Aorta (tissue), 5 donors: Measurements from ENCODE around the gene SLC2A13. TPM values are rescaled to one million over a fixed set of nuclear protein-coding genes. Genes with fewer than 3 reads are reported as not detected.
"Not testable (repeated sequence)": the region's sequence is repeated elsewhere in the genome, so short reads cannot be mapped to it uniquely, and the experiment has no call there.

Experiments
- ATAC-seq: fragments of 200-7000 bp; cut with Tn5 transposase; one replicate; pipeline ENCODE4 v1.9.1; 2022; ENCODE audit warnings: moderate library complexity; ENCODE audit not compliant: low FRiP score
- DNase-seq, 2 donors: peaks; one replicate each; pipeline ENCODE4 v3.0.0-alpha.2; 2020
- H3K27ac ChIP-seq, 2 donors: one replicate each; pipeline ENCODE4 v1.5.1; 2013; ENCODE audit warnings: low read length in 2 of 2, mild to moderate bottlenecking in 2 of 2, moderate library complexity in 2 of 2, control low read depth in 1 of 2, inconsistent platforms in 1 of 2, low read depth in 1 of 2
- H3K27me3 ChIP-seq, 2 donors: one replicate each; pipeline ENCODE4 v1.6.1; 2013; ENCODE audit warnings: control low read depth in 1 of 2, low read length in 1 of 2, mild to moderate bottlenecking in 1 of 2, moderate library complexity in 1 of 2; ENCODE audit not compliant: insufficient read depth in 2 of 2, control insufficient read depth in 1 of 2
- H3K36me3 ChIP-seq, 2 donors: one replicate each; pipeline ENCODE4 v1.6.1; 2013; ENCODE audit warnings: control low read depth in 1 of 2, low read length in 1 of 2, mild to moderate bottlenecking in 1 of 2; ENCODE audit not compliant: insufficient read depth in 2 of 2, control insufficient read depth in 1 of 2
- H3K4me1 ChIP-seq, 2 donors: one replicate each; pipeline ENCODE4 v1.6.1; 2013; ENCODE audit warnings: low read length in 2 of 2, control low read depth in 1 of 2, mild to moderate bottlenecking in 1 of 2, moderate library complexity in 1 of 2; ENCODE audit not compliant: insufficient read depth in 2 of 2, control insufficient read depth in 1 of 2
- H3K4me3 ChIP-seq, 2 donors: one replicate each; pipeline ENCODE4 v1.5.1; 2013; ENCODE audit warnings: low read length in 2 of 2, control low read depth in 1 of 2, mild to moderate bottlenecking in 1 of 2
- H3K9me3 ChIP-seq: one replicate; pipeline ENCODE4 v1.6.1; 2013; ENCODE audit warnings: mild to moderate bottlenecking, low read length; ENCODE audit not compliant: control insufficient read depth
- WGBS, 2 donors: extraction: QIAGEN DNeasy Blood & Tissue Kit; methylation state at CpG; one replicate each; pipeline ENCODE4 v1.1.7; 2013; 5-methylcytosine and 5-hydroxymethylcytosine counted together
- intact Hi-C, 2 donors: fragments of 100-400 bp; cut with DNase I; formaldehyde crosslinking; loops; one replicate each; pipeline versions ENCODE4 v1.14.2 to v1.15.0; 2022
- polyA plus RNA-seq, 2 donors: library from polyadenylated mRNA; stranded (reverse); fragments of 200-250 nt; gene quantifications; one replicate each; pipeline ENCODE4 v1.2.3, GENCODE V29; 2013
- total RNA-seq, 2 donors: library from RNA; stranded (reverse); fragmentation: NEBNext Ultra II Directional; extraction: Animal tissue kit (Norgen Biotek cat#: 25700); gene quantifications; one replicate each; pipeline ENCODE4 v1.2.1, GENCODE V29; 2021
- donor health status: healthy with polysubstance abuse.
- donor health status: Bipolar disorder and iron deficiency.
- donor health status: DM: no; HTN: no; CAD: no.
- donor health status: DM: no; HTN: no; CAD: no.
- donor health status: DM: yes; HTN: yes; CAD: no.

Gene SLC2A13
- total and polyA plus RNA-seq, 4 donors, result 1.1 to 11.4 (median 5.9) TPM

- no peak for ATAC-seq
- intact Hi-C loops, result no loop called here
Measured at GRCh38 chr12:39772821-39773259, 333.0 kb downstream of the SLC2A13 start.

DNA sequence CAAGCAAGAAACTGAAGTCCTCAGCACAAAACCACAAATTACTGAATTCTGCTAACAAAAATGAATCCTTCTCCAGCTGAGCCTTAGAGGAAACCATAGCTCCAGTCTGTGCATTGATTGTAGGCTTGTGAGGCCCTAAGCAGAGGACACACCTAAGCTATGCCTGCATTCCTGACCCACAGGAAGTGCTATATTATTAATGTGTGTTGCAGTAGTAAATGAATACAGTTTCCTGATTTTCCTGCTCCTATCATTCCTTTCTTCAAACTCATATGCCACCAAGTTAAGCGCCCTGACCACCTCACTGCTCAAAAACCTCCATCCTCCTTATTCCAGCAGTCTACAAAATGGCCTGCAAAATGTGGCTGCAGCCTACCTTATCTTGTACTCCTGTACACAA is 334.4 kb downstream of the SLC2A13 start:
- intact Hi-C loops, result no loop called here
- 88 to 100% methylated on average over 1 of the region's 1 CpG for WGBS, 2 donors
- ATAC-seq, result no peak

More at GRCh38 chr12:39772821-39773259, 333.0 kb downstream of the SLC2A13 start:
- Histone ChIP-seq H3K36me3 (no peaks in the 10 kb centered on the region), H3K27me3 (no peaks in the 10 kb centered on the region), H3K4me3 (no peak overlapping the region), H3K9me3 (no peaks in the 10 kb centered on the region), H3K27ac (no peak overlapping the region), H3K4me1 (no peaks in the 10 kb centered on the region)
- WGBS, 2 donors, result 36 to 41% methylated on average over 3 of the region's 3 CpGs
- no peak for DNase-seq

DNA sequence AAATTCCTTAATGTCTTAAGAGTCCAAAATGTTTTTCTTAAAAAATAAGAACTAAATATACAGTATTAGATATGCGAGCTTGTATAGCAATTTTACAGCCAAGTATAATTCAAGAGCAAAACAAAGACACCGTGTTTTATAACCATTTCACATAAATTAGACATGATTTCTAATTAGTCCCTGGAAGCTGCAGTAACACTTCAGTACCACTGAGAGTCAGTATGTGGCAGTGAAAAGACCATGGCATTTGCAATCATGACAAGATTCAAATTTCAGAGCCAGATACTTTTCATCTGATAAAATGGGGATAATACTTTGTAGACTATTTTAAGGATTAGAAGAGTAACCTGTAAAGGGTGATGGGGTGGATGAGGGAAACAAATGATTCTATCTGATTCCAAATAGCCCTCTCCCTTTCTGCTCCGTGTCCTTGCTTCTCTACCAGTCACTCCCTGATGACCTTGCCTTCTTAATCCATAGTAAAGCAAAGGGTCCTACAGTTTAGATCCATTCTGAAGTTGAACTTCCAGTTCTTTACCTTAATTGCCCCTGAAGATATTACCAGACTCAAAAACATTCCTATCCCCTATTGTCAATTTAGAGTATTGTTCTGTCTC is 340.8 kb downstream of the SLC2A13 start:
- ATAC-seq, result no peak
- no peaks in the 10 kb centered on the region for H3K9me3 ChIP-seq
- H3K4me3 ChIP-seq, result no peak overlapping the region
- H3K36me3 ChIP-seq, result peaks cover 0 to 3% of the 10 kb centered on the region in 2 donors
- DNase-seq, result no peak
- 57 to 59% methylated on average over 3 of the region's 3 CpGs for WGBS, 2 donors
- no peak overlapping the region for H3K27ac ChIP-seq
- intact Hi-C loops, result loop anchor here (5.0 kb wide), 2 partner anchors 227 to 342 kb away; partner anchors contain the start of gene SLC2A13 (in 1 of the 2)
- H3K4me1 ChIP-seq, result no peaks in the 10 kb centered on the region
- H3K27me3 ChIP-seq, result no peaks in the 10 kb centered on the region

More for the DNA sequence above, 334.4 kb downstream of the SLC2A13 start:
- no peaks in the 10 kb centered on the region for H3K4me1 ChIP-seq
- H3K27me3 ChIP-seq, result no peaks in the 10 kb centered on the region
- DNase-seq, result no peak
- H3K4me3 ChIP-seq, result no peak overlapping the region
- no peaks in the 10 kb centered on the region for H3K9me3 ChIP-seq
- no peak overlapping the region for H3K27ac ChIP-seq
- no peaks in the 10 kb centered on the region for H3K36me3 ChIP-seq

GRCh38 chr12:39763890-39764169 is 342.1 kb downstream of the SLC2A13 start:
- H3K4me1 ChIP-seq, result no peaks in the 10 kb centered on the region
- ATAC-seq (no peak), DNase-seq (no peak)
- peaks cover 0 to 3% of the 10 kb centered on the region in 2 donors for H3K36me3 ChIP-seq
- H3K4me3 ChIP-seq, result no peak overlapping the region
- H3K9me3 ChIP-seq, result no peaks in the 10 kb centered on the region
- no peak overlapping the region for H3K27ac ChIP-seq
- no peaks in the 10 kb centered on the region for H3K27me3 ChIP-seq
- intact Hi-C loops, result no loop called here
- 95 to 97% methylated on average over 2 of the region's 2 CpGs for WGBS, 2 donors

DNA sequence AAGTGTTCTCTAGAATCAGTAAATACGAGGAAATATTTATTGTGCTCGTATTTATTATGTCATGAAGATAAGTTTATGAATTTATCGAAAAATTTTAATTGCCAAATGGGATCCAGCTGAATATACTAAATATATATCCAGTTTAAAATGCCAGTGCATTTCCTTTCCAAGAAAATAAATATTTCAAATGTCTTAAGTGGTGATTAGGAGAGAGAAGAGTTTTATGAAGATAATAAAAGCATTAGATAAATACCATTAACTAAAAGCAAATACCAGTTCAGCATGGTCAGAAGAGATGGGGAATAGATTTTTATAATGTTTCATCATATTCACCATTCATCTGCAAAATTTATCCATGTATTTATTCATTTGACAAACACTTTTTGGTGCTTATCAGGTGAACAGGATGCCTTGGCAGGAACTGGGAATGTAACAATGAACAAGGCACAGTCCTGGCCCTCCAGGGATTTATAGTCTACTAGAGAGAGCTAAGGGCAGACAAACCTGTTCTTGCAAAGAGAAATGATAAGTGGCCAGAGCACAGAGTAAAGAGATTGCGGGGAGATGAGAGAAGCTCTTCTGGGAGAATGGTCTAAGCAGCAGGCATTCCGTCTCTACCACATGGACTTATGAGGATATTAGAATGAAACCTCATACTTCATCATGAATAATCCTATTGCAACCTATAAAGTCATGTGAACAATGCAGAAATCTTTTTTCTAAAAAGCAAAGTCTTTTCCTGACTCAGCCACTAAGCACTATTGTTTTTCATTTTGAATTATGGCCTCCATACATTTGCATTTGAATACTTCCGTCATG is 342.6 kb downstream of the SLC2A13 start:
- WGBS, 2 donors, result 89% methylated on average over 6 of the region's 6 CpGs
- H3K36me3 ChIP-seq, result peaks cover 0 to 3% of the 10 kb centered on the region in 2 donors
- no peaks in the 10 kb centered on the region for H3K27me3 ChIP-seq
- H3K4me1 ChIP-seq, result no peaks in the 10 kb centered on the region
- DNase-seq (no peak), ATAC-seq (no peak)
- intact Hi-C loops, result no loop called here
- no peak overlapping the region for H3K27ac ChIP-seq
- no peak overlapping the region for H3K4me3 ChIP-seq
- no peaks in the 10 kb centered on the region for H3K9me3 ChIP-seq

GRCh38 chr12:39755478-39755877 is 350.4 kb downstream of the SLC2A13 start:
- DNase-seq, result no peak
- WGBS, 2 donors, result 90 to 91% methylated on average over 2 of the region's 2 CpGs
- intact Hi-C loops, result no loop called here

DNA sequence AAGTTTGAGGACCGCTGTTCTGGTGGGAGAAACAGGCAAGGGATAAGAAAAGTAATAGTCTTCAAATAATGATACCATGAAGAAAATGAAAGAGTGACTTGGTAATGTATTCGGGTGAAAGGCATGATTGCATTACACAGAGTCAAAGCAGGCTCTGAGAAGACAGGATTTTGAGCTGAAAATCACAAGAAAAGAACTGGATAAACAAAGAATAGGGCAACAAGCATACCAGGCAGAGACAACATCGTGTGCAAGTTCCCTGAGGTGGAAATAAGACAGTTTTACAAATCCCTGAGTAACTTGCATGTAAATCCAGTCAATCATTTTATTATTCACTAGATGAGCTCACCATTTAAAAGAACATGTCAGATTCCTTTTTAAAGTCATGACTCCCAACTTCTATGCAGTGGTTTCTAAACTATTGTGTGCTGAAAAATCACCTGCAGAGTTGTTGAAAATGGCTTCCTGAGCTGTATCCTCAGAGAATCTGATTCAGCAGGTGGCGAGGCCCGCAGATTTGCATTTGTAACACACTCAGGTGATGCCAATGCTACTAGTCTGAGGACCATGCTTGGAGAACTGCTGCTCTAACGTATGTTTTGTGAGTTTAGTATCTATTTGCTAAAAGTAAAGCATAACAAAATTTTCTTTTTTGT is 353.3 kb downstream of the SLC2A13 start:
- no peak overlapping the region for H3K27ac ChIP-seq
- H3K36me3 ChIP-seq, result peaks cover 0 to 4% of the 10 kb centered on the region in 2 donors
- no peak for DNase-seq
- intact Hi-C loops, result no loop called here
- ATAC-seq, result no peak
- no peak overlapping the region for H3K4me3 ChIP-seq
- no peaks in the 10 kb centered on the region for H3K4me1 ChIP-seq
- no peaks in the 10 kb centered on the region for H3K9me3 ChIP-seq
- WGBS, 2 donors, result 75 to 79% methylated on average over 6 of the region's 6 CpGs
- no peaks in the 10 kb centered on the region for H3K27me3 ChIP-seq

More at GRCh38 chr12:39755478-39755877, 350.4 kb downstream of the SLC2A13 start:
- Histone ChIP-seq H3K27me3 (no peaks in the 10 kb centered on the region), H3K27ac (no peak overlapping the region), H3K36me3 (peaks cover 0 to 4% of the 10 kb centered on the region in 2 donors), H3K4me3 (no peak overlapping the region), H3K9me3 (no peaks in the 10 kb centered on the region), H3K4me1 (no peaks in the 10 kb centered on the region)
- no peak for ATAC-seq

GRCh38 chr12:39746151-39746550 is 359.7 kb downstream of the SLC2A13 start:
- intact Hi-C loops, H3K4me3 ChIP-seq, H3K27ac ChIP-seq, H3K9me3 ChIP-seq, H3K4me1 ChIP-seq, H3K27me3 ChIP-seq, DNase-seq, ATAC-seq, H3K36me3 ChIP-seq: not testable (repeated sequence)
- 76 to 79% methylated on average over 6 of the region's 6 CpGs for WGBS, 2 donors
